HCT116 (cell line): ENCODE results near the gene OBP2B.

Experiments used
- EZH2 ChIP-seq: fragments of 200-600 bp; sonication (generic); IDR thresholded peaks from 2 replicates; pipeline ENCODE4 v1.6.1; 2017; ENCODE audit warnings: antibody characterized with exemption, mixed run types
- EZH2phosphoT487 ChIP-seq: fragments of 200-600 bp; IDR thresholded peaks from 2 replicates; pipeline ENCODE4 v1.6.1; 2018; ENCODE audit warnings: antibody characterized with exemption, borderline replicate concordance
- FOSL1 ChIP-seq: IDR thresholded peaks from 2 replicates; pipeline ENCODE4 v1.6.1; 2012; ENCODE audit warnings: low read depth
- POLR2A ChIP-seq: IDR thresholded peaks from 2 replicates; pipeline ENCODE4 v1.7.0; 2011; ENCODE audit warnings: borderline replicate concordance; ENCODE audit not compliant: insufficient read depth, insufficient read length; ENCODE audit errors: extremely low read depth
- POLR2AphosphoS5 ChIP-seq: IDR thresholded peaks from 2 replicates; pipeline ENCODE4 v1.6.1; 2011; ENCODE audit warnings: mild to moderate bottlenecking, low read depth, low read length, moderate library complexity
- RAD21 ChIP-seq: IDR thresholded peaks from 2 replicates; pipeline ENCODE4 v1.6.1; 2012; ENCODE audit warnings: low read depth, mild to moderate bottlenecking
- ZFX ChIP-seq: fragments of 450-650 bp; IDR thresholded peaks from 2 replicates; pipeline ENCODE4 v1.6.1; 2017
- TF ChIP-seq, protein P1 (sequence below), 3 experiments: fragments of 200-600 bp in 1 of 3; sonication (generic) in 1 of 3; IDR thresholded peaks in 2 of 3; conservative IDR thresholded peaks in 1 of 3; 2 replicates each; pipeline ENCODE4 v1.5.1; 2012 to 2017; ENCODE audit warnings: low read depth in 2 of 3, low read length in 2 of 3, antibody characterized with exemption in 1 of 3, borderline replicate concordance in 1 of 3, control low read depth in 1 of 3, mild to moderate bottlenecking in 1 of 3, mixed read lengths in 1 of 3, mixed run types in 1 of 3, moderate library complexity in 1 of 3; ENCODE audit not compliant: insufficient read depth in 1 of 3
- TF ChIP-seq, protein P2 (sequence below): IDR thresholded peaks from 2 replicates; pipeline ENCODE4 v1.6.1; 2012
- TF ChIP-seq, protein P3 (sequence below): IDR thresholded peaks from 2 replicates; pipeline ENCODE4 v1.6.1; 2012; ENCODE audit warnings: low read depth

DNA sequence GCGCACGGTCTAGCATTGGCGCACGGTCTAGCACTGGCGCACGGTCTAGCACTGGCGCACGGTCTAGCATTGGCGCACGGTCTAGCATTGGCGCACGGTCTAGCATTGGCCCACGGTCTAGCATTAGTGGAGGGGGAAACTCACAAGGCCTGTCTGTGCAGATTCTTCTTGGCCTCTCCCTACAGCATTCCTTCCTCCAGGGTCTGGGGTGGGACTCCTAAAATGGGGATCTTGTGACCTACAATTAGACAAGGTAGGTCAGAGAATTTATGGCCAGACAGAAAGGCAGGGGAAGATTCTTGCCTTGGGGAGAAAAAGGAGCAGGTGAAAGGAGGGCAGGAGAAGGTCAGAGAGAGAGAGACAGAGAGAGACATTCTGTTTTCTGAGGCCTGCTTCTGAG lies 39.9 kb downstream of the OBP2B start:
- no peak for TF ChIP-seq POLR2AphosphoS5
- TF ChIP-seq, protein P1, sequence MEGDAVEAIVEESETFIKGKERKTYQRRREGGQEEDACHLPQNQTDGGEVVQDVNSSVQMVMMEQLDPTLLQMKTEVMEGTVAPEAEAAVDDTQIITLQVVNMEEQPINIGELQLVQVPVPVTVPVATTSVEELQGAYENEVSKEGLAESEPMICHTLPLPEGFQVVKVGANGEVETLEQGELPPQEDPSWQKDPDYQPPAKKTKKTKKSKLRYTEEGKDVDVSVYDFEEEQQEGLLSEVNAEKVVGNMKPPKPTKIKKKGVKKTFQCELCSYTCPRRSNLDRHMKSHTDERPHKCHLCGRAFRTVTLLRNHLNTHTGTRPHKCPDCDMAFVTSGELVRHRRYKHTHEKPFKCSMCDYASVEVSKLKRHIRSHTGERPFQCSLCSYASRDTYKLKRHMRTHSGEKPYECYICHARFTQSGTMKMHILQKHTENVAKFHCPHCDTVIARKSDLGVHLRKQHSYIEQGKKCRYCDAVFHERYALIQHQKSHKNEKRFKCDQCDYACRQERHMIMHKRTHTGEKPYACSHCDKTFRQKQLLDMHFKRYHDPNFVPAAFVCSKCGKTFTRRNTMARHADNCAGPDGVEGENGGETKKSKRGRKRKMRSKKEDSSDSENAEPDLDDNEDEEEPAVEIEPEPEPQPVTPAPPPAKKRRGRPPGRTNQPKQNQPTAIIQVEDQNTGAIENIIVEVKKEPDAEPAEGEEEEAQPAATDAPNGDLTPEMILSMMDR (IDR thresholded peaks at IDR 0.05 in 2 of 3, conservative IDR thresholded peaks at IDR 0.05 in 1 of 3; ENCODE audit: borderline replicate concordance in 1 of 3, insufficient read depth in 1 of 3, low read depth in 2 of 3, low read length in 2 of 3), result no peak
- TF ChIP-seq, protein P2, sequence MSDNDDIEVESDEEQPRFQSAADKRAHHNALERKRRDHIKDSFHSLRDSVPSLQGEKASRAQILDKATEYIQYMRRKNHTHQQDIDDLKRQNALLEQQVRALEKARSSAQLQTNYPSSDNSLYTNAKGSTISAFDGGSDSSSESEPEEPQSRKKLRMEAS, result no peak
- TF ChIP-seq EZH2, result no peak
- no peak for TF ChIP-seq FOSL1
- no peak for TF ChIP-seq RAD21
- TF ChIP-seq POLR2A, result no peak
- TF ChIP-seq ZFX, result no peak
- TF ChIP-seq, protein P3, sequence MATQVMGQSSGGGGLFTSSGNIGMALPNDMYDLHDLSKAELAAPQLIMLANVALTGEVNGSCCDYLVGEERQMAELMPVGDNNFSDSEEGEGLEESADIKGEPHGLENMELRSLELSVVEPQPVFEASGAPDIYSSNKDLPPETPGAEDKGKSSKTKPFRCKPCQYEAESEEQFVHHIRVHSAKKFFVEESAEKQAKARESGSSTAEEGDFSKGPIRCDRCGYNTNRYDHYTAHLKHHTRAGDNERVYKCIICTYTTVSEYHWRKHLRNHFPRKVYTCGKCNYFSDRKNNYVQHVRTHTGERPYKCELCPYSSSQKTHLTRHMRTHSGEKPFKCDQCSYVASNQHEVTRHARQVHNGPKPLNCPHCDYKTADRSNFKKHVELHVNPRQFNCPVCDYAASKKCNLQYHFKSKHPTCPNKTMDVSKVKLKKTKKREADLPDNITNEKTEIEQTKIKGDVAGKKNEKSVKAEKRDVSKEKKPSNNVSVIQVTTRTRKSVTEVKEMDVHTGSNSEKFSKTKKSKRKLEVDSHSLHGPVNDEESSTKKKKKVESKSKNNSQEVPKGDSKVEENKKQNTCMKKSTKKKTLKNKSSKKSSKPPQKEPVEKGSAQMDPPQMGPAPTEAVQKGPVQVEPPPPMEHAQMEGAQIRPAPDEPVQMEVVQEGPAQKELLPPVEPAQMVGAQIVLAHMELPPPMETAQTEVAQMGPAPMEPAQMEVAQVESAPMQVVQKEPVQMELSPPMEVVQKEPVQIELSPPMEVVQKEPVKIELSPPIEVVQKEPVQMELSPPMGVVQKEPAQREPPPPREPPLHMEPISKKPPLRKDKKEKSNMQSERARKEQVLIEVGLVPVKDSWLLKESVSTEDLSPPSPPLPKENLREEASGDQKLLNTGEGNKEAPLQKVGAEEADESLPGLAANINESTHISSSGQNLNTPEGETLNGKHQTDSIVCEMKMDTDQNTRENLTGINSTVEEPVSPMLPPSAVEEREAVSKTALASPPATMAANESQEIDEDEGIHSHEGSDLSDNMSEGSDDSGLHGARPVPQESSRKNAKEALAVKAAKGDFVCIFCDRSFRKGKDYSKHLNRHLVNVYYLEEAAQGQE, result no peak
- no peak for TF ChIP-seq EZH2phosphoT487
